Neural progenitor cell (in vitro differentiated cells): ENCODE results near the gene MPP7. TPM values are rescaled to one million over a fixed set of nuclear protein-coding genes. Genes with fewer than 3 reads are reported as not detected.
"Not testable (repeated sequence)": the region's sequence is repeated elsewhere in the genome, so short reads cannot be mapped to it uniquely, and the experiment has no call there.

Experiments
- DNase-seq: peaks from one replicate; pipeline ENCODE4 v3.0.0-alpha.2; 2016; ENCODE audit warnings: low spot score
- H2AFZ ChIP-seq: fragments of 200-600 bp; sonication (generic); replicated peaks from 2 replicates; pipeline ENCODE4 v1.6.1; 2016; ENCODE audit warnings: antibody characterized with exemption
- H3F3A ChIP-seq: fragments of 200-600 bp; sonication (generic); 2 replicates; pipeline ENCODE4 v1.6.1; 2016; ENCODE audit warnings: antibody characterized with exemption, low read depth
- H3K27ac ChIP-seq: fragments of 200-600 bp; sonication (generic); 2 replicates; pipeline ENCODE4 v1.5.1; 2016; ENCODE audit warnings: mild to moderate bottlenecking
- H3K27me3 ChIP-seq: fragments of 200-600 bp; sonication (generic); 2 replicates; pipeline ENCODE4 v1.6.1; 2016; ENCODE audit warnings: mild to moderate bottlenecking, moderate library complexity
- H3K36me3 ChIP-seq: fragments of 200-600 bp; sonication (generic); 2 replicates; pipeline ENCODE4 v1.5.1; 2016
- H3K4me1 ChIP-seq: fragments of 200-600 bp; sonication (generic); 2 replicates; pipeline ENCODE4 v1.6.1; 2016; ENCODE audit warnings: mixed run types
- H3K4me2 ChIP-seq: fragments of 200-600 bp; sonication (generic); 2 replicates; pipeline ENCODE4 v1.6.1; 2016
- H3K4me3 ChIP-seq: fragments of 200-600 bp; sonication (generic); 2 replicates; pipeline ENCODE4 v1.5.1; 2016
- H3K79me2 ChIP-seq: fragments of 200-600 bp; sonication (generic); 2 replicates; pipeline ENCODE4 v1.6.1; 2016; ENCODE audit warnings: low read depth
- H3K9ac ChIP-seq: fragments of 200-600 bp; sonication (generic); 2 replicates; pipeline ENCODE4 v1.6.1; 2016
- H3K9me3 ChIP-seq: fragments of 200-600 bp; sonication (generic); 2 replicates; pipeline ENCODE4 v1.5.1; 2016; ENCODE audit warnings: low read depth
- H4K20me1 ChIP-seq: fragments of 200-600 bp; sonication (generic); 2 replicates; pipeline ENCODE4 v1.6.1; 2016; ENCODE audit warnings: low read depth
- H3K27ac Mint-ChIP-seq: 3 replicates; pipeline ENCODE4 v1.8.0; 2021; ENCODE audit warnings: mixed read lengths
- H3K27me3 Mint-ChIP-seq: 2 replicates; pipeline ENCODE4 v1.8.0; 2022; ENCODE audit warnings: low read depth, mild to moderate bottlenecking, inconsistent platforms, moderate library complexity, mixed read lengths; ENCODE audit not compliant: insufficient read depth
- H3K36me3 Mint-ChIP-seq: 3 replicates; pipeline ENCODE4 v1.8.0; 2021; ENCODE audit warnings: mixed read lengths
- H3K4me1 Mint-ChIP-seq: 3 replicates; pipeline ENCODE4 v1.8.0; 2021; ENCODE audit warnings: mixed read lengths
- H3K4me3 Mint-ChIP-seq: 3 replicates; pipeline ENCODE4 v1.8.0; 2021; ENCODE audit warnings: mild to moderate bottlenecking, moderate library complexity, mixed read lengths
- H3K9me3 Mint-ChIP-seq: 3 replicates; pipeline ENCODE4 v1.8.0; 2020; ENCODE audit warnings: mixed read lengths
- EZH2 ChIP-seq: fragments of 200-600 bp; sonication (generic); IDR thresholded peaks from 2 replicates; pipeline ENCODE4 v1.6.1; 2017; ENCODE audit warnings: antibody characterized with exemption, mild to moderate bottlenecking, moderate library complexity
- EZH2phosphoT487 ChIP-seq: fragments of 200-600 bp; sonication (generic); IDR thresholded peaks from 2 replicates; pipeline ENCODE4 v1.6.1; 2017; ENCODE audit warnings: antibody characterized with exemption
- total RNA-seq: library from RNA; depleted of rRNA; stranded (reverse); fragments of >200 nt; gene quantifications from 2 replicates; pipeline ENCODE4 v1.2.3, GENCODE V29; 2015; ENCODE audit warnings: low replicate concordance
- TF ChIP-seq, protein P1 (sequence below): fragments of 200-600 bp; sonication (generic); IDR thresholded peaks from 2 replicates; pipeline ENCODE4 v1.5.1; 2017; ENCODE audit warnings: antibody characterized with exemption, mild to moderate bottlenecking

The MPP7 gene
- total RNA-seq, 1 donor from 2014 or later = 8.5 TPM

DNA sequence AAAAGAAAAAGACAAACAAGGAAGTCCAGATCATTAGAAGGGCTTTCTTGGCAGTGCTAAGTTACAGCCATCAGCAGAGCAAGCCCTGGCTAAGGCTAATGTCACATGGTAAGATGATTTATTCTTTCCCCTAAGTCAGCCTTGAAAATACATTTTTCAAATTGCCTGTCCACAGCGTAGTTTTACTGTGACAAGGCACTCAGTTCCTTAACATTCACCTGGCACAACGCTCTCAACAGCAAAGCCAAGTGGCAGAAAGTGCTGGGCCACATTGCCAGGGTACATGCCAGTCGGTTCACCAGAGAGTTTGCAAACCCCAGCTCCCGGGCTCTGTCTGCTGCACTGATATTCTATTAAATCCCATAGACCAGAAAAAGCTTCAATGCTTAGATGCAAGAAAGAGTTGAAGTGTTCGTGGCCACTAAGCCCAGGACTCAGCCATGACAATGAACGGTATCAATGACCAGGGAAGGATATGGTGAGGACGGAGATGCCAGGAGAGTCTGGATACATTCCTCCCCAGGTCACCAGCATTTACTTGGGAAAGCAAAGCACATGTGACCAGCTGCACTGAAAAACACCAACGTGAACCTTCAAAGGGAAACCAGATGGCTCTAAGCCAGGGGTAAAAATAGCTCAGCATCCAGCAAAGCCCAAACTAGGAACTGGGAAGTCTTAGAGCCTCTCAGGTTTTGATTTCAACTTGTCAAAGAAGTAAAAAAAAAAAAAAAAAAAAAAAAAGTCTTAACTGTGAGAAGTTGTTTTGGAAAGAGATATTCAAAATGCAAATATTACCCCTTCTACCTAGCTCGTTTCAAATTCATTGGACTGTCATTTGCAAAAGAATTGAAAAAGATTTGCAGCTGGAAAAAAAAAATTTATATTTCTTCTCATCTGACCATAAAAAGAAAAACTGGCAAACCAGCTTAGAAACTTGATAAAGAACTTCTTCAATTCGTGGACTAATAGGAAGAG, 23.9 kb upstream of the MPP7 start:
- H3K4me1 ChIP-seq = no peaks in the 10 kb centered on the region
- no peak overlapping the region for H3K27ac Mint-ChIP-seq
- no peaks in the 10 kb centered on the region for H4K20me1 ChIP-seq
- no peak overlapping the region for H3K4me3 ChIP-seq
- H3K9me3 Mint-ChIP-seq = no peaks in the 10 kb centered on the region
- no peak overlapping the region for H3K4me3 Mint-ChIP-seq
- H3K9me3 ChIP-seq = no peaks in the 10 kb centered on the region
- H2AFZ ChIP-seq = no peak overlapping the region
- DNase-seq = no peak
- H3K4me2 ChIP-seq = no peak overlapping the region
- H3K27me3 ChIP-seq = no peaks in the 10 kb centered on the region
- H3F3A ChIP-seq = no peaks in the 10 kb centered on the region
- no peaks in the 10 kb centered on the region for H3K79me2 ChIP-seq
- no peaks in the 10 kb centered on the region for H3K36me3 Mint-ChIP-seq
- no peaks in the 10 kb centered on the region for H3K36me3 ChIP-seq
- peaks cover 5% of the 10 kb centered on the region for H3K4me1 Mint-ChIP-seq
- TF ChIP-seq EZH2phosphoT487 = no peak
- no peak for TF ChIP-seq EZH2
- TF ChIP-seq, protein P1, sequence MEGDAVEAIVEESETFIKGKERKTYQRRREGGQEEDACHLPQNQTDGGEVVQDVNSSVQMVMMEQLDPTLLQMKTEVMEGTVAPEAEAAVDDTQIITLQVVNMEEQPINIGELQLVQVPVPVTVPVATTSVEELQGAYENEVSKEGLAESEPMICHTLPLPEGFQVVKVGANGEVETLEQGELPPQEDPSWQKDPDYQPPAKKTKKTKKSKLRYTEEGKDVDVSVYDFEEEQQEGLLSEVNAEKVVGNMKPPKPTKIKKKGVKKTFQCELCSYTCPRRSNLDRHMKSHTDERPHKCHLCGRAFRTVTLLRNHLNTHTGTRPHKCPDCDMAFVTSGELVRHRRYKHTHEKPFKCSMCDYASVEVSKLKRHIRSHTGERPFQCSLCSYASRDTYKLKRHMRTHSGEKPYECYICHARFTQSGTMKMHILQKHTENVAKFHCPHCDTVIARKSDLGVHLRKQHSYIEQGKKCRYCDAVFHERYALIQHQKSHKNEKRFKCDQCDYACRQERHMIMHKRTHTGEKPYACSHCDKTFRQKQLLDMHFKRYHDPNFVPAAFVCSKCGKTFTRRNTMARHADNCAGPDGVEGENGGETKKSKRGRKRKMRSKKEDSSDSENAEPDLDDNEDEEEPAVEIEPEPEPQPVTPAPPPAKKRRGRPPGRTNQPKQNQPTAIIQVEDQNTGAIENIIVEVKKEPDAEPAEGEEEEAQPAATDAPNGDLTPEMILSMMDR = no peak
- no peaks in the 10 kb centered on the region for H3K27me3 Mint-ChIP-seq
- no peak overlapping the region for H3K27ac ChIP-seq
- no peak overlapping the region for H3K9ac ChIP-seq

DNA sequence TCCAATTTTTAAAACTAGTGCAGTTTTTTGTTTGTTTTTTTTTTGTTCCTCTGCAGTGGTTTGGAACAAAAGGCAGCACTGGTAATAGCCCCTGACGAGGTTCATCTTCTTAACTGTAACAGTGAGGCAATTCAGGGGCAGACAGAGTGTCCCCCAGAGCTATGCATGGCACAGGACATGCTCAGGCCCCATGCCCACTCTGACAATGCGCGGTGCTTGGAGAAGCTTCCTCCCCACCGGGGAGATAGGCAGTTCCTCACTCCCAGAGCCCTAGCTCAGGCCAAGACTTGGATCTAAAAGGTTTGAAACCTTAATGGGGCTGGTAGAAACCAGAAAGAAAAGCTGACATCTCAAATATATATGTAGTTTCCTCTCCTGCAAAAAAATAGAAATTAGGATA, 17.9 kb upstream of the MPP7 start:
- no peaks in the 10 kb centered on the region for H3K9me3 ChIP-seq
- DNase-seq = no peak
- H3K9me3 Mint-ChIP-seq = no peaks in the 10 kb centered on the region
- no peaks in the 10 kb centered on the region for H3K4me1 ChIP-seq
- H3K36me3 ChIP-seq = no peaks in the 10 kb centered on the region
- no peaks in the 10 kb centered on the region for H3K27me3 ChIP-seq
- no peaks in the 10 kb centered on the region for H3F3A ChIP-seq
- no peak overlapping the region for H3K27ac ChIP-seq
- H3K4me1 Mint-ChIP-seq = no peaks in the 10 kb centered on the region
- H3K36me3 Mint-ChIP-seq = no peaks in the 10 kb centered on the region
- no peaks in the 10 kb centered on the region for H4K20me1 ChIP-seq
- no peak overlapping the region for H3K4me2 ChIP-seq
- no peak overlapping the region for H2AFZ ChIP-seq
- H3K9ac ChIP-seq = no peak overlapping the region
- H3K27ac Mint-ChIP-seq = no peak overlapping the region
- TF ChIP-seq, protein P1 = no peak
- no peak for TF ChIP-seq EZH2
- TF ChIP-seq EZH2phosphoT487 = no peak
- peaks cover 3% of the 10 kb centered on the region for H3K27me3 Mint-ChIP-seq
- no peak overlapping the region for H3K4me3 ChIP-seq
- no peaks in the 10 kb centered on the region for H3K79me2 ChIP-seq
- no peak overlapping the region for H3K4me3 Mint-ChIP-seq

DNA sequence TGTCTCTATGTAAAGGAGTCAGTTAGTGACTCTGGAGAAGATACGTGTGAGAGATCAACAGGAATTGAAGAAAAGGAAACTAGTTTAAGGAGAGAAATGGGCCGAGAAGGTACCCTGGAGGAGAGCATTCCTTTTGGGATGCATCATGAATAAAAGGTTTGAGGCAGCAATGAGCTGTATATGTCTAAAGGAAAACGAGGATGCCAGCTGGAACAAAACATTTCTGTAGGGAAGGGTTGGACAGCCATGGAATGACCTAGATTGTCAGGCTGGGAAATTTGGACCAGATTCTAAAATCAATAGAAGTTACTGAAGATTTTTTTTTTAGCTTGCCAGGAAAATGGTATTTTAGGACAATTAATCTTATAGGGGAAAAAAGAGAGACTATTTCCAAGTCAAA, 17.2 kb upstream of the MPP7 start:
- H3K4me1 ChIP-seq = no peaks in the 10 kb centered on the region
- no peak overlapping the region for H3K4me3 ChIP-seq
- no peak for DNase-seq
- H3K27ac Mint-ChIP-seq = no peak overlapping the region
- no peak overlapping the region for H3K27ac ChIP-seq
- peaks cover 3% of the 10 kb centered on the region for H3K27me3 Mint-ChIP-seq
- H3K79me2 ChIP-seq = no peaks in the 10 kb centered on the region
- H2AFZ ChIP-seq = no peak overlapping the region
- no peaks in the 10 kb centered on the region for H3K9me3 ChIP-seq
- H3K36me3 Mint-ChIP-seq = no peaks in the 10 kb centered on the region
- no peak overlapping the region for H3K9ac ChIP-seq
- no peaks in the 10 kb centered on the region for H3K36me3 ChIP-seq
- H3K27me3 ChIP-seq = no peaks in the 10 kb centered on the region
- no peak overlapping the region for H3K4me3 Mint-ChIP-seq
- TF ChIP-seq, protein P1 = no peak
- TF ChIP-seq EZH2phosphoT487 (no peak), EZH2 (no peak)
- H3K9me3 Mint-ChIP-seq = no peaks in the 10 kb centered on the region
- H3K4me1 Mint-ChIP-seq = no peaks in the 10 kb centered on the region
- no peaks in the 10 kb centered on the region for H4K20me1 ChIP-seq
- H3F3A ChIP-seq = no peaks in the 10 kb centered on the region
- H3K4me2 ChIP-seq = no peak overlapping the region

DNA sequence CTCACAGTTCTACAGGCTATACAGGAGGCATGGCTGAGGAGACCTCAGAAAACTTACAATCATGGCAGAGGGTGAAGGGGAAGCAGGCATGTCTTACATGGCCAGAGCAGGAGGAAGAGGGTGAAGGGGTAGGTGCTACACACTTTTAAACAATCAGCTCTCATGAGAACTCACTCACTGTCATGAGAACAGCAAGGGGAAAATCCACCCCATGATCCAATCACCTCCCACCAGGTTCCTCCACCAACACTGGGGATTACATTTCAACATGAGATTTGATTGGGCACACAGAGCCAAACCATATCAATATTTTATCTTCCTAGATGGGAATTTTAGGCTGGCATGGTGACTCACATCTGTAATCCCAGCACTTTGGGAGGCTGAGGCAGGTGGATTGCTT, 16.2 kb upstream of the MPP7 start:
- not testable (repeated sequence) for H3K27me3 ChIP-seq, H3K4me1 Mint-ChIP-seq, H3K4me1 ChIP-seq, H3K4me3 Mint-ChIP-seq, H3K9me3 ChIP-seq, H3K9ac ChIP-seq, H3K27ac Mint-ChIP-seq, H3K4me2 ChIP-seq, H3K9me3 Mint-ChIP-seq, H3F3A ChIP-seq, H4K20me1 ChIP-seq, H3K4me3 ChIP-seq, H3K36me3 Mint-ChIP-seq, DNase-seq, H3K27ac ChIP-seq, H2AFZ ChIP-seq, H3K36me3 ChIP-seq, H3K79me2 ChIP-seq, H3K27me3 Mint-ChIP-seq
